ENCODE data around the gene ATP5MG. TPM values are rescaled to one million over a fixed set of nuclear protein-coding genes. Genes with fewer than 3 reads are reported as not detected.
A peak's percentile ranks its signal among the peaks of the same experiment; 100 is the strongest.
"Not testable (repeated sequence)": the region's sequence is repeated elsewhere in the genome, so short reads cannot be mapped to it uniquely, and the experiment has no call there.

Gene ATP5MG
- total RNA-seq, 1 donor = 31.1 TPM

DNA sequence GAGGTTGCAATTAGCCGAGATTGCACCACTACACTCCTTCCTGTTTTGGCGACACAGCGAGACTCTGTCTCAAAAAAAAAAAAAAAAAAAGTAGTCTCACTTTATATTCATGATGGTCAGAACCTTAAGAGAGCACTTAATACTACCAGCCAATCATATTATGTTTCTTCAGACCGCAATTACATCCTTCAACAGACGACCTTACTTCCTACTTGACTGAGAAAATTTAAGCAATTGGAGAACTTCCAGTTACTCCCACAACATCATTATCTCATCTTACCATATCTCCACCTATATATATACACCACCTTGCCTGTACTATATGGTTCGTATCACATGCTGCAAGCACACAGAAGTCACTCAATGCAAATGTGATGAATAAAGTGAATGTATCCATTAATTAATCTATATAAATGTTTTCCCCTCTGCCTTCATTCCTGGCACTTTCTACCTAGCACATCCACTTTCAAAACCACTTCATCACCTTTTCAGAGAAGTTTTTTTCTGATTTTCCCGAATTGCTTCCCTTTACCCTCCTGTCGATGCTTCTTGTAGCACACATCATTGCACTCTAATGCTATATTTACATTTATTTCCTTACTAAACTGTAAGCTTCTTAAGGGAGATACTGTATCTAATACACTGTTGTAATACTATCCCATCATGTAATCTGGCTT is 13.8 kb downstream of the ATP5MG start:
- Histone ChIP-seq H3K36me3 (ENCODE audit: insufficient read depth, low read length) (no peaks in the 10 kb centered on the region), H2AFZ (ENCODE audit: low read length) (no peak overlapping the region), H4K20me1 (ENCODE audit: insufficient read depth, low read length) (no peaks in the 10 kb centered on the region), H3K4me1 (ENCODE audit: insufficient read depth, low read length) (peaks cover 7% of the 10 kb centered on the region), H3K4me2 (ENCODE audit: insufficient read depth, low read length) (no peak overlapping the region), H3K4me3 (ENCODE audit: insufficient read depth, low read length) (no peak overlapping the region), H3K27me3 (ENCODE audit: insufficient read depth, low read length) (no peaks in the 10 kb centered on the region), H3K79me2 (ENCODE audit: insufficient read depth, low read length) (peaks cover 2% of the 10 kb centered on the region), H3K9me3 (ENCODE audit: low read depth, low read length) (no peaks in the 10 kb centered on the region), H3K27ac (ENCODE audit: low read depth, low read length) (no peak overlapping the region)
- TF ChIP-seq, protein P1, sequence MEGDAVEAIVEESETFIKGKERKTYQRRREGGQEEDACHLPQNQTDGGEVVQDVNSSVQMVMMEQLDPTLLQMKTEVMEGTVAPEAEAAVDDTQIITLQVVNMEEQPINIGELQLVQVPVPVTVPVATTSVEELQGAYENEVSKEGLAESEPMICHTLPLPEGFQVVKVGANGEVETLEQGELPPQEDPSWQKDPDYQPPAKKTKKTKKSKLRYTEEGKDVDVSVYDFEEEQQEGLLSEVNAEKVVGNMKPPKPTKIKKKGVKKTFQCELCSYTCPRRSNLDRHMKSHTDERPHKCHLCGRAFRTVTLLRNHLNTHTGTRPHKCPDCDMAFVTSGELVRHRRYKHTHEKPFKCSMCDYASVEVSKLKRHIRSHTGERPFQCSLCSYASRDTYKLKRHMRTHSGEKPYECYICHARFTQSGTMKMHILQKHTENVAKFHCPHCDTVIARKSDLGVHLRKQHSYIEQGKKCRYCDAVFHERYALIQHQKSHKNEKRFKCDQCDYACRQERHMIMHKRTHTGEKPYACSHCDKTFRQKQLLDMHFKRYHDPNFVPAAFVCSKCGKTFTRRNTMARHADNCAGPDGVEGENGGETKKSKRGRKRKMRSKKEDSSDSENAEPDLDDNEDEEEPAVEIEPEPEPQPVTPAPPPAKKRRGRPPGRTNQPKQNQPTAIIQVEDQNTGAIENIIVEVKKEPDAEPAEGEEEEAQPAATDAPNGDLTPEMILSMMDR (IDR thresholded peaks at IDR 0.05; ENCODE audit: extremely low read depth, low read depth, low read length) = no peak
- DNase-seq (ENCODE audit: insufficient read length, low spot score, missing footprints) = no peak

DNA sequence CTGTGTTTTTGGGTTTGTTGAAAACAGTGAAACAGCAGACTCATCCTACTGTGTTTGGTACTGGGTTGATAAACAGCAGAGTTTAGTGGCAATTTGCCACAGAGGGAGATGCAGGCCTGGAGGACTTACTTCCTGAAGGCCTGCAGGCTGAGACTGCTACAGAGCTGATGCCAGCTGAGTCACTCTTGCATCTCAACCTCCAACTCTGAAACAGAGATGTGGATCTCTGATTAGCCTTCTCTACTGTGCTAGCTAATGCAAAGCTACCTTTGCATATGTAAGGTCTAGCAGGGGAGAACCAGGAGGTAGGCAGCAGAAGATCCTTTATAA is 14.3 kb downstream of the ATP5MG start:
- Histone ChIP-seq H3K4me1 (ENCODE audit: insufficient read depth, low read length) (peaks cover 7% of the 10 kb centered on the region), H2AFZ (ENCODE audit: low read length) (no peak overlapping the region), H3K4me3 (ENCODE audit: insufficient read depth, low read length) (no peak overlapping the region), H3K79me2 (ENCODE audit: insufficient read depth, low read length) (peaks cover under 1% of the 10 kb centered on the region), H3K4me2 (ENCODE audit: insufficient read depth, low read length) (no peak overlapping the region), H3K9me3 (ENCODE audit: low read depth, low read length) (no peaks in the 10 kb centered on the region), H3K27ac (ENCODE audit: low read depth, low read length) (no peak overlapping the region), H3K27me3 (ENCODE audit: insufficient read depth, low read length) (no peaks in the 10 kb centered on the region), H3K36me3 (ENCODE audit: insufficient read depth, low read length) (no peaks in the 10 kb centered on the region), H4K20me1 (ENCODE audit: insufficient read depth, low read length) (no peaks in the 10 kb centered on the region)
- TF ChIP-seq, protein P1 (IDR thresholded peaks at IDR 0.05; ENCODE audit: extremely low read depth, low read depth, low read length) = no peak
- DNase-seq (ENCODE audit: insufficient read length, low spot score, missing footprints) = peak; percentile 73

DNA sequence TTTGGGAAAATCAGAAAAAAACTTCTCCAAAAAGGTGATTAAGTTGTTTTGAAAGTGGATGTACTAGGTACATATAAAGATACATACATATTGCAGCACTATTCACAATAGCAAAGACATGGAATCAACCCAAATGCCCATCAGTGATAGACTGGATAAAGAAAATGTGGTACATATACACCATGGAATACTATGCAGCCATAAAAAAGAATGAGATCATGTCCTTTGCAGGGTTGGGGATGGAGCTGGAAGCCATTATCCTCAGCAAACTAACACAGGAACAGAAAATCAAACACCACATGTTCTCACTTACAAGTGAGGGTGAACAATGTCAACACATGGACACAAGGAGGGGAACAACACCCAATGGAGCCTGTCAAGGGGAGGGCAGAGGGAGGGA is 15.5 kb downstream of the ATP5MG start:
- not testable (repeated sequence) for H3K27me3 ChIP-seq (ENCODE audit: insufficient read depth, low read length); H3K4me3 ChIP-seq (ENCODE audit: insufficient read depth, low read length); H3K79me2 ChIP-seq (ENCODE audit: insufficient read depth, low read length); H3K27ac ChIP-seq (ENCODE audit: low read depth, low read length); H3K36me3 ChIP-seq (ENCODE audit: insufficient read depth, low read length); DNase-seq (ENCODE audit: insufficient read length, low spot score, missing footprints); H4K20me1 ChIP-seq (ENCODE audit: insufficient read depth, low read length); H3K4me1 ChIP-seq (ENCODE audit: insufficient read depth, low read length); H3K9me3 ChIP-seq (ENCODE audit: low read depth, low read length); H2AFZ ChIP-seq (ENCODE audit: low read length); H3K4me2 ChIP-seq (ENCODE audit: insufficient read depth, low read length)

DNA sequence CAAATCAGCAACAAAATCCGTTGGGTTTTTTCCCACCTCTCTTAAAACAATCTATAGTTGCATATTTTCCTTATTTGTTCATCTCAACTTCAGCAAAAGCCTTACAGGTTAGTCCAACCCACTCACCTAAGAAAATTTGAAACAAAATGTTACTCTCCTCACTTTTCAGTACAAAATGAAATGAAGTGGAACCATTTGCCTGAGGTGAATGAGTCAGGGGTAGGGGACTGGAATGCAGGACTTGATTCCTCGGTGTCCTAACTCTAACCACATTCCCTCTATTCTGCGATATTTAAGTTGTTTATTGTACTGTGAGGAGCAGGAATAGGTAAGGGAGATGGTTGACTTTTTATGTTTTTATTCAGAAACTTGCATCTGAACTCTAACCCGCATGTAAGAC is 16.4 kb downstream of the ATP5MG start:
- Histone ChIP-seq H3K79me2 (ENCODE audit: insufficient read depth, low read length) (no peaks in the 10 kb centered on the region), H3K27me3 (ENCODE audit: insufficient read depth, low read length) (no peaks in the 10 kb centered on the region), H3K9me3 (ENCODE audit: low read depth, low read length) (no peaks in the 10 kb centered on the region), H3K4me3 (ENCODE audit: insufficient read depth, low read length) (no peak overlapping the region), H4K20me1 (ENCODE audit: insufficient read depth, low read length) (no peaks in the 10 kb centered on the region), H3K27ac (ENCODE audit: low read depth, low read length) (no peak overlapping the region), H2AFZ (ENCODE audit: low read length) (no peak overlapping the region), H3K4me2 (ENCODE audit: insufficient read depth, low read length) (no peak overlapping the region), H3K36me3 (ENCODE audit: insufficient read depth, low read length) (no peaks in the 10 kb centered on the region), H3K4me1 (ENCODE audit: insufficient read depth, low read length) (peaks cover 7% of the 10 kb centered on the region)
- TF ChIP-seq, protein P1 (IDR thresholded peaks at IDR 0.05; ENCODE audit: extremely low read depth, low read depth, low read length) = no peak
- DNase-seq (ENCODE audit: insufficient read length, low spot score, missing footprints) = no peak
